WTC11 (cell line): ENCODE measurements around the gene MICU2. TPM values are rescaled to one million over a fixed set of nuclear protein-coding genes. Genes with fewer than 3 reads are reported as not detected.

Experiments used
- ATAC-seq: fragments of 200-7000 bp; cut with Tn5 transposase; 2 replicates; pipeline ENCODE4 v1.10.0; 2021; ENCODE audit warnings: mild to moderate bottlenecking, moderate library complexity
- CTCF ChIA-PET: fragments of 300-600 bp; sonication (Branson Sonifier 250); formaldehyde crosslinking; loops from one replicate; lab custom pipeline; 2021; ENCODE audit warnings: antibody characterized with exemption; lab: Charles Lee
- POLR2A ChIA-PET: fragments of 350-600 bp; sonication (Branson Sonifier 250); formaldehyde crosslinking; loops from one replicate; lab custom pipeline; 2021; ENCODE audit warnings: antibody characterized with exemption; lab: Charles Lee
- DNase-seq: peaks from one replicate; pipeline ENCODE4 v3.0.0; 2021; ENCODE audit warnings: low spot score
- H3K27ac Mint-ChIP-seq: 2 replicates; pipeline ENCODE4 v1.8.0; 2021; ENCODE audit warnings: mixed read lengths
- H3K27me3 Mint-ChIP-seq: 2 replicates; pipeline ENCODE4 v1.8.0; 2021; ENCODE audit warnings: low read depth, mild to moderate bottlenecking, moderate library complexity, mixed read lengths
- H3K36me3 Mint-ChIP-seq: 2 replicates; pipeline ENCODE4 v1.8.0; 2021; ENCODE audit warnings: mixed read lengths
- H3K4me1 Mint-ChIP-seq: 2 replicates; pipeline ENCODE4 v1.8.0; 2022; ENCODE audit warnings: mixed read lengths
- H3K4me3 Mint-ChIP-seq: 2 replicates; pipeline ENCODE4 v1.8.0; 2021; ENCODE audit warnings: mild to moderate bottlenecking, moderate library complexity, mixed read lengths
- H3K9me3 Mint-ChIP-seq: 2 replicates; pipeline ENCODE4 v1.8.0; 2021; ENCODE audit warnings: mixed read lengths
- CREB1 ChIP-seq: sonication (generic); formaldehyde crosslinking; IDR thresholded peaks from 2 replicates; pipeline ENCODE4 v1.8.0; 2023; ENCODE audit warnings: mild to moderate bottlenecking, missing genetic modification reagents
- ESRRA ChIP-seq: sonication (generic); formaldehyde crosslinking; IDR thresholded peaks from 2 replicates; pipeline ENCODE4 v1.8.1; 2022; ENCODE audit warnings: mild to moderate bottlenecking, missing genetic modification reagents, borderline replicate concordance
- GRHL2 ChIP-seq: fragments of 250-450 bp; sonication (Bioruptor Pico); IDR thresholded peaks from 2 replicates; pipeline ENCODE4 v1.8.0; 2022; ENCODE audit warnings: mild to moderate bottlenecking, moderate library complexity; ENCODE audit not compliant: insufficient replicate concordance, severe bottlenecking
- GTF2I ChIP-seq: fragments of 250-450 bp; sonication (Bioruptor Pico); conservative IDR thresholded peaks from 2 replicates; pipeline ENCODE4 v1.4.0; 2021; ENCODE audit warnings: mild to moderate bottlenecking
- JUN ChIP-seq: sonication (generic); formaldehyde crosslinking; IDR thresholded peaks from 2 replicates; pipeline ENCODE4 v1.8.0; 2023; ENCODE audit warnings: mild to moderate bottlenecking, missing genetic modification reagents
- NFYB ChIP-seq: sonication (generic); formaldehyde crosslinking; conservative IDR thresholded peaks from 2 replicates; pipeline ENCODE4 v1.8.0; 2022; ENCODE audit warnings: low read depth, missing genetic modification reagents
- NR2C2 ChIP-seq: sonication (generic); formaldehyde crosslinking; IDR thresholded peaks from 2 replicates; pipeline ENCODE4 v1.8.0; 2022; ENCODE audit warnings: mild to moderate bottlenecking, missing genetic modification reagents
- OVOL2 ChIP-seq: fragments of 250-450 bp; sonication (Bioruptor Pico); IDR thresholded peaks from 2 replicates; pipeline ENCODE4 v1.9.0; 2021; ENCODE audit warnings: mild to moderate bottlenecking, borderline replicate concordance
- SMAD3 ChIP-seq: sonication (generic); formaldehyde crosslinking; IDR thresholded peaks from 2 replicates; pipeline ENCODE4 v1.8.0; 2022; ENCODE audit warnings: missing genetic modification reagents, mild to moderate bottlenecking, borderline replicate concordance
- TEAD4 ChIP-seq: sonication (generic); formaldehyde crosslinking; IDR thresholded peaks from 2 replicates; pipeline ENCODE4 v1.8.0; 2022; ENCODE audit warnings: mild to moderate bottlenecking, missing genetic modification reagents
- ZNF138 ChIP-seq: sonication (generic); formaldehyde crosslinking; conservative IDR thresholded peaks from 2 replicates; pipeline ENCODE4 v1.8.1; 2022; ENCODE audit warnings: mild to moderate bottlenecking, moderate library complexity, missing genetic modification reagents
- ZNF263 ChIP-seq: sonication (generic); formaldehyde crosslinking; IDR thresholded peaks from 2 replicates; pipeline ENCODE4 v1.8.1; 2022; ENCODE audit warnings: low read depth, mild to moderate bottlenecking, moderate library complexity, missing genetic modification reagents
- ZNF416 ChIP-seq: fragments of 250-450 bp; sonication (Bioruptor Pico); IDR thresholded peaks from 2 replicates; pipeline ENCODE4 v1.9.0; 2021; ENCODE audit warnings: mild to moderate bottlenecking, inconsistent platforms
- ZNF423 ChIP-seq: fragments of 250-450 bp; sonication (Bioruptor Pico); IDR thresholded peaks from 2 replicates; pipeline ENCODE4 v2.1.2; 2022; ENCODE audit warnings: mild to moderate bottlenecking, moderate library complexity
- total RNA-seq: library from RNA; stranded (reverse); gene quantifications from 3 replicates; pipeline ENCODE4 v1.2.3, GENCODE V29; 2021
- TF ChIP-seq, protein P1 (sequence below): fragments of 250-450 bp; sonication (Bioruptor Pico); IDR thresholded peaks from 2 replicates; pipeline ENCODE4 v1.9.0; 2021; ENCODE audit warnings: moderate library complexity, mild to moderate bottlenecking, inconsistent platforms, borderline replicate concordance
- TF ChIP-seq, protein P2 (sequence below): sonication (generic); formaldehyde crosslinking; IDR thresholded peaks from 2 replicates; pipeline ENCODE4 v1.8.0; 2022; ENCODE audit warnings: mild to moderate bottlenecking, missing genetic modification reagents
- TF ChIP-seq, protein P3 (sequence below): sonication (generic); formaldehyde crosslinking; IDR thresholded peaks from 2 replicates; pipeline ENCODE4 v1.8.0; 2023; ENCODE audit warnings: missing genetic modification reagents, mild to moderate bottlenecking, borderline replicate concordance
- TF ChIP-seq, protein P4 (sequence below): fragments of 250-450 bp; sonication (Bioruptor Pico); IDR thresholded peaks from 2 replicates; pipeline ENCODE4 v2.1.2; 2022; ENCODE audit warnings: mild to moderate bottlenecking, moderate library complexity
- TF ChIP-seq, protein P5 (sequence below): sonication (generic); formaldehyde crosslinking; IDR thresholded peaks from 2 replicates; pipeline ENCODE4 v1.8.0; 2023; ENCODE audit warnings: mild to moderate bottlenecking, missing genetic modification reagents

MICU2 gene
- total RNA-seq, 1 experiment from 2014 or later, result 33.8 TPM

DNA sequence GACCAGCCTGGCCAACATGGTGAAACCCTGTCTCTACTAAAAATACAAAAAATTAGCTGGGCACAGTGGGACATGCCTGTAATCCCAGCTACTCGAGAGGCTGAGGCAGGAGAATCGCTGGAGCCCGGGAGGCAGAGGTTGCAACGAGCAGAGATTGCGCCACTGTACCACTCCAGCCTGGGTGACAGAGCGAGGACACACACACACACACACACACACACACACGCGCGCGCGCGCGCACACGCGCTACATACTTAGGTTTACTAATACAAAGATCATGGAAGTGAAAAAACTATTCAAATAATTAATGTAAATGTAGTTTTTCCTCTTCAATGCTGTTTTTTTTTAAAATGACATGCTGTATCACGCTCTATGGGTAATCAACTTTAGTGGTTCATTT is 86.4 kb downstream of the MICU2 start (continued):
- TF ChIP-seq, protein P1, sequence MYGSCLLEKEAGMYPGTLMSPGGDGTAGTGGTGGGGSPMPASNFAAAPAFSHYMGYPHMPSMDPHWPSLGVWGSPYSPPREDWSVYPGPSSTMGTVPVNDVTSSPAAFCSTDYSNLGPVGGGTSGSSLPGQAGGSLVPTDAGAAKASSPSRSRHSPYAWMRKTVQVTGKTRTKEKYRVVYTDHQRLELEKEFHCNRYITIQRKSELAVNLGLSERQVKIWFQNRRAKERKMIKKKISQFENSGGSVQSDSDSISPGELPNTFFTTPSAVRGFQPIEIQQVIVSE (CRISPR knock-in tag), result no peak
- TF ChIP-seq, all 79 proteins: peak for 0

DNA sequence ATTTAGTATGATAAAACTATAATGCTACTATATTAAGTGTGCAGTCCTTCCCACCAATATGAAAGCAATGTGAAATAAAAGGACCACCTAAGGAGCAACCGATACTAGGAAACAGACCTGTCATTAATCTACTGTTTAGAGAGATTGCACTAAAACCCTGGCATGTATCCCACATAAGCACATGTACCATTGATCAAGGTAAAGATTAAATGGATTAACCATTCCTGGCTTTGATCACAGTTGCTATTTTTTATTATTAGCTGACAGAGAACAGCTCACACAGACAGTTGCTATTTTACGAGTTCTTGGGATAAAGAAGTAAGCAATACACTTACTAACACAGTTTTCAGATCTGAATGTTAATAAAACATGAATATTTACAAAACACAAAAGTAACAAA is 87.2 kb downstream of the MICU2 start:
- Mint-ChIP-seq H3K27me3 (no peaks in the 10 kb centered on the region), H3K27ac (no peak overlapping the region), H3K9me3 (no peaks in the 10 kb centered on the region), H3K36me3 (peaks cover 14% of the 10 kb centered on the region), H3K4me3 (no peak overlapping the region), H3K4me1 (no peaks in the 10 kb centered on the region)
- ATAC-seq (no peak), DNase-seq (no peak)
- CTCF ChIA-PET, result no interaction called here
- POLR2A ChIA-PET, result no interaction called here
- TF ChIP-seq ZNF416 (no peak), SMAD3 (no peak), NFYB (no peak), TEAD4 (CRISPR knock-in tag) (no peak), ZNF423 (CRISPR knock-in tag) (no peak), NR2C2 (CRISPR knock-in tag) (no peak), GTF2I (CRISPR knock-in tag) (no peak)
- TF ChIP-seq, protein P2, sequence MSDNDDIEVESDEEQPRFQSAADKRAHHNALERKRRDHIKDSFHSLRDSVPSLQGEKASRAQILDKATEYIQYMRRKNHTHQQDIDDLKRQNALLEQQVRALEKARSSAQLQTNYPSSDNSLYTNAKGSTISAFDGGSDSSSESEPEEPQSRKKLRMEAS, result no peak
- TF ChIP-seq, protein P3, sequence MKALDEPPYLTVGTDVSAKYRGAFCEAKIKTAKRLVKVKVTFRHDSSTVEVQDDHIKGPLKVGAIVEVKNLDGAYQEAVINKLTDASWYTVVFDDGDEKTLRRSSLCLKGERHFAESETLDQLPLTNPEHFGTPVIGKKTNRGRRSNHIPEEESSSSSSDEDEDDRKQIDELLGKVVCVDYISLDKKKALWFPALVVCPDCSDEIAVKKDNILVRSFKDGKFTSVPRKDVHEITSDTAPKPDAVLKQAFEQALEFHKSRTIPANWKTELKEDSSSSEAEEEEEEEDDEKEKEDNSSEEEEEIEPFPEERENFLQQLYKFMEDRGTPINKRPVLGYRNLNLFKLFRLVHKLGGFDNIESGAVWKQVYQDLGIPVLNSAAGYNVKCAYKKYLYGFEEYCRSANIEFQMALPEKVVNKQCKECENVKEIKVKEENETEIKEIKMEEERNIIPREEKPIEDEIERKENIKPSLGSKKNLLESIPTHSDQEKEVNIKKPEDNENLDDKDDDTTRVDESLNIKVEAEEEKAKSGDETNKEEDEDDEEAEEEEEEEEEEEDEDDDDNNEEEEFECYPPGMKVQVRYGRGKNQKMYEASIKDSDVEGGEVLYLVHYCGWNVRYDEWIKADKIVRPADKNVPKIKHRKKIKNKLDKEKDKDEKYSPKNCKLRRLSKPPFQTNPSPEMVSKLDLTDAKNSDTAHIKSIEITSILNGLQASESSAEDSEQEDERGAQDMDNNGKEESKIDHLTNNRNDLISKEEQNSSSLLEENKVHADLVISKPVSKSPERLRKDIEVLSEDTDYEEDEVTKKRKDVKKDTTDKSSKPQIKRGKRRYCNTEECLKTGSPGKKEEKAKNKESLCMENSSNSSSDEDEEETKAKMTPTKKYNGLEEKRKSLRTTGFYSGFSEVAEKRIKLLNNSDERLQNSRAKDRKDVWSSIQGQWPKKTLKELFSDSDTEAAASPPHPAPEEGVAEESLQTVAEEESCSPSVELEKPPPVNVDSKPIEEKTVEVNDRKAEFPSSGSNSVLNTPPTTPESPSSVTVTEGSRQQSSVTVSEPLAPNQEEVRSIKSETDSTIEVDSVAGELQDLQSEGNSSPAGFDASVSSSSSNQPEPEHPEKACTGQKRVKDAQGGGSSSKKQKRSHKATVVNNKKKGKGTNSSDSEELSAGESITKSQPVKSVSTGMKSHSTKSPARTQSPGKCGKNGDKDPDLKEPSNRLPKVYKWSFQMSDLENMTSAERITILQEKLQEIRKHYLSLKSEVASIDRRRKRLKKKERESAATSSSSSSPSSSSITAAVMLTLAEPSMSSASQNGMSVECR (CRISPR knock-in tag), result no peak

DNA sequence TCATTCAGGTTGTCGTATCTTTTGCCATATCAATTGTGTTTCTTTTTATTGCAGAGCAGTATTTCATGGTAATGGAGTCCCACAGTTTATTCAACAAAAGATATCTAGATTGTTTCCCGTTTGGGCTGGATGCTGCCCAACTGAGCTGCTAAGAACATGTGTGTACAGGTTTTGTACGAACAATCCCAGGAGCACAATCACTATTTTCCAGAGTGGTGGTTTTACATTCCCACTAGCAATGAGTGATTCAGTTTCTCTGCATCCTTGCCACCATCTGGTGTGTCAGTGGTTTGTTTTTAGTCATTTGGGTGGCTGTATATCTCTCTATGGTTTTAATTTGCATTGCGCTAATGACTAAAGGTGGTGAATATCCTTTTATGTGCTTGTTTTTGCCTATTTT is 92.1 kb downstream of the MICU2 start:
- CTCF ChIA-PET, result no interaction called here
- no peak for ATAC-seq
- H3K27ac Mint-ChIP-seq, result no peak overlapping the region
- H3K4me1 Mint-ChIP-seq, result no peaks in the 10 kb centered on the region
- no peak overlapping the region for H3K4me3 Mint-ChIP-seq
- peaks cover 9% of the 10 kb centered on the region for H3K36me3 Mint-ChIP-seq
- TF ChIP-seq, protein P4, sequence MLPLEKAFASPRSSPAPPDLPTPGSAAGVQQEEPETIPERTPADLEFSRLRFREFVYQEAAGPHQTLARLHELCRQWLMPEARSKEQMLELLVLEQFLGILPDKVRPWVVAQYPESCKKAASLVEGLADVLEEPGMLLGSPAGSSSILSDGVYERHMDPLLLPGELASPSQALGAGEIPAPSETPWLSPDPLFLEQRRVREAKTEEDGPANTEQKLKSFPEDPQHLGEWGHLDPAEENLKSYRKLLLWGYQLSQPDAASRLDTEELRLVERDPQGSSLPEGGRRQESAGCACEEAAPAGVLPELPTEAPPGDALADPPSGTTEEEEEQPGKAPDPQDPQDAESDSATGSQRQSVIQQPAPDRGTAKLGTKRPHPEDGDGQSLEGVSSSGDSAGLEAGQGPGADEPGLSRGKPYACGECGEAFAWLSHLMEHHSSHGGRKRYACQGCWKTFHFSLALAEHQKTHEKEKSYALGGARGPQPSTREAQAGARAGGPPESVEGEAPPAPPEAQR (CRISPR knock-in tag), result no peak
- TF ChIP-seq CREB1 (CRISPR knock-in tag) (no peak), ZNF138 (CRISPR knock-in tag) (no peak), ZNF423 (CRISPR knock-in tag) (no peak), GRHL2 (no peak), NFYB (no peak), OVOL2 (CRISPR knock-in tag) (no peak), JUN (CRISPR knock-in tag) (no peak), ZNF263 (CRISPR knock-in tag) (no peak), ESRRA (CRISPR knock-in tag) (no peak)
- TF ChIP-seq, protein P3 (CRISPR knock-in tag), result no peak
- TF ChIP-seq, protein P5, sequence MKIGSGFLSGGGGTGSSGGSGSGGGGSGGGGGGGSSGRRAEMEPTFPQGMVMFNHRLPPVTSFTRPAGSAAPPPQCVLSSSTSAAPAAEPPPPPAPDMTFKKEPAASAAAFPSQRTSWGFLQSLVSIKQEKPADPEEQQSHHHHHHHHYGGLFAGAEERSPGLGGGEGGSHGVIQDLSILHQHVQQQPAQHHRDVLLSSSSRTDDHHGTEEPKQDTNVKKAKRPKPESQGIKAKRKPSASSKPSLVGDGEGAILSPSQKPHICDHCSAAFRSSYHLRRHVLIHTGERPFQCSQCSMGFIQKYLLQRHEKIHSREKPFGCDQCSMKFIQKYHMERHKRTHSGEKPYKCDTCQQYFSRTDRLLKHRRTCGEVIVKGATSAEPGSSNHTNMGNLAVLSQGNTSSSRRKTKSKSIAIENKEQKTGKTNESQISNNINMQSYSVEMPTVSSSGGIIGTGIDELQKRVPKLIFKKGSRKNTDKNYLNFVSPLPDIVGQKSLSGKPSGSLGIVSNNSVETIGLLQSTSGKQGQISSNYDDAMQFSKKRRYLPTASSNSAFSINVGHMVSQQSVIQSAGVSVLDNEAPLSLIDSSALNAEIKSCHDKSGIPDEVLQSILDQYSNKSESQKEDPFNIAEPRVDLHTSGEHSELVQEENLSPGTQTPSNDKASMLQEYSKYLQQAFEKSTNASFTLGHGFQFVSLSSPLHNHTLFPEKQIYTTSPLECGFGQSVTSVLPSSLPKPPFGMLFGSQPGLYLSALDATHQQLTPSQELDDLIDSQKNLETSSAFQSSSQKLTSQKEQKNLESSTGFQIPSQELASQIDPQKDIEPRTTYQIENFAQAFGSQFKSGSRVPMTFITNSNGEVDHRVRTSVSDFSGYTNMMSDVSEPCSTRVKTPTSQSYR, result no peak
- no peak for DNase-seq
- POLR2A ChIA-PET, result no interaction called here
- H3K27me3 Mint-ChIP-seq, result no peaks in the 10 kb centered on the region
- H3K9me3 Mint-ChIP-seq, result no peaks in the 10 kb centered on the region
